Liver (tissue), 9 donors: ENCODE results near the gene NCAPH2. TPM values are rescaled to one million over a fixed set of nuclear protein-coding genes. Genes with fewer than 3 reads are reported as not detected.

Experiments
- DNase-seq: peaks from one replicate; pipeline ENCODE4 v3.0.0-alpha.2; 2017; ENCODE audit warnings: low spot score
- H3K27ac ChIP-seq, 2 donors: one replicate each; pipeline ENCODE4 v1.7.0; 2013; ENCODE audit warnings: inconsistent platforms in 2 of 2, low read length in 2 of 2, control low read depth in 1 of 2, low read depth in 1 of 2, mild to moderate bottlenecking in 1 of 2
- H3K27me3 ChIP-seq, 4 donors: one replicate each; pipeline versions ENCODE4 v1.6.1 to v1.7.0; 2013; ENCODE audit warnings: low read length in 3 of 4, inconsistent platforms in 1 of 4, mild to moderate bottlenecking in 1 of 4, moderate library complexity in 1 of 4; ENCODE audit not compliant: control insufficient read depth in 4 of 4, insufficient read depth in 4 of 4
- H3K36me3 ChIP-seq, 4 donors: one replicate each; pipeline versions ENCODE4 v1.6.1 to v1.7.0; 2013; ENCODE audit warnings: low read length in 3 of 4, mild to moderate bottlenecking in 3 of 4, low read depth in 1 of 4, moderate library complexity in 1 of 4; ENCODE audit not compliant: control insufficient read depth in 4 of 4, insufficient read depth in 3 of 4
- H3K4me1 ChIP-seq, 4 donors: one replicate each; pipeline versions ENCODE4 v1.6.1 to v1.7.0; 2013; ENCODE audit warnings: low read length in 3 of 4, mild to moderate bottlenecking in 3 of 4, moderate library complexity in 1 of 4; ENCODE audit not compliant: control insufficient read depth in 4 of 4, insufficient read depth in 4 of 4
- H3K4me3 ChIP-seq, 3 donors: one replicate each; pipeline versions ENCODE4 v1.6.1 to v1.7.0; 2013; ENCODE audit warnings: low read length in 3 of 3, control low read depth in 1 of 3, low read depth in 1 of 3, mild to moderate bottlenecking in 1 of 3
- H3K9ac ChIP-seq, 2 donors: one replicate each; pipeline ENCODE4 v1.7.0; 2013; ENCODE audit warnings: low read length in 2 of 2, mild to moderate bottlenecking in 2 of 2, moderate library complexity in 2 of 2, control low read depth in 1 of 2, low read depth in 1 of 2
- H3K9me3 ChIP-seq, 4 donors: one replicate each; pipeline versions ENCODE4 v1.6.1 to v1.7.0; 2013; ENCODE audit warnings: low read length in 3 of 4; ENCODE audit not compliant: control insufficient read depth in 4 of 4
- EGR1 ChIP-seq, 2 donors: IDR thresholded peaks; 2 replicates each; pipeline ENCODE4 v1.6.1; 2016 to 2018; ENCODE audit warnings: antibody characterized with exemption in 2 of 2, low read depth in 2 of 2
- FOXA1 ChIP-seq: IDR thresholded peaks from 2 replicates; pipeline ENCODE4 v1.6.1; 2016; ENCODE audit warnings: antibody characterized with exemption
- FOXA2 ChIP-seq: IDR thresholded peaks from 2 replicates; pipeline ENCODE4 v1.6.1; 2016; ENCODE audit warnings: antibody characterized with exemption
- GABPA ChIP-seq, 2 donors: IDR thresholded peaks in 1 of 2; conservative IDR thresholded peaks in 1 of 2; 2 replicates each; pipeline ENCODE4 v1.6.1; 2016; ENCODE audit warnings: antibody characterized with exemption in 2 of 2, mild to moderate bottlenecking in 1 of 2, moderate library complexity in 1 of 2
- HNF4A ChIP-seq, 2 donors: conservative IDR thresholded peaks; 2 replicates each; pipeline ENCODE4 v1.6.1; 2016; ENCODE audit warnings: antibody characterized with exemption in 2 of 2, mild to moderate bottlenecking in 2 of 2
- HNF4G ChIP-seq: IDR thresholded peaks from 2 replicates; pipeline ENCODE4 v1.6.1; 2016; ENCODE audit warnings: antibody characterized with exemption
- JUND ChIP-seq, 2 donors: IDR thresholded peaks; 2 replicates each; pipeline ENCODE4 v1.6.1; 2016; ENCODE audit warnings: antibody characterized with exemption in 2 of 2
- NR2F2 ChIP-seq: IDR thresholded peaks from 2 replicates; pipeline ENCODE4 v1.6.1; 2016; ENCODE audit warnings: antibody characterized with exemption
- RAD21 ChIP-seq, 2 donors: IDR thresholded peaks; 2 replicates each; pipeline ENCODE4 v1.6.1; 2016; ENCODE audit warnings: antibody characterized with exemption in 2 of 2, mild to moderate bottlenecking in 2 of 2
- RXRA ChIP-seq, 2 donors: IDR thresholded peaks; 2 replicates each; pipeline ENCODE4 v1.6.1; 2017 to 2018; ENCODE audit warnings: antibody characterized with exemption in 2 of 2, mild to moderate bottlenecking in 1 of 2
- SP1 ChIP-seq: IDR thresholded peaks from 2 replicates; pipeline ENCODE4 v1.6.1; 2018; ENCODE audit warnings: antibody characterized with exemption, mild to moderate bottlenecking
- TAF1 ChIP-seq: conservative IDR thresholded peaks from 2 replicates; pipeline ENCODE4 v1.6.1; 2016; ENCODE audit warnings: antibody characterized with exemption, mild to moderate bottlenecking
- YY1 ChIP-seq: IDR thresholded peaks from 2 replicates; pipeline ENCODE4 v1.6.1; 2016; ENCODE audit warnings: antibody characterized with exemption, mild to moderate bottlenecking
- WGBS: extraction: QIAGEN DNeasy Blood & Tissue Kit; methylation state at CpG from one replicate; pipeline ENCODE4 v1.1.7; 2013; 5-methylcytosine and 5-hydroxymethylcytosine counted together
- polyA plus RNA-seq, 2 donors: library from polyadenylated mRNA; stranded (reverse) in 1 of 2; unstranded in 1 of 2; fragments of 200-250 nt in 1 of 2; fragments of >200 nt in 1 of 2; fragmentation: Nextera tagmentation in 1 of 2; extraction: Ambion mirVana in 1 of 2; gene quantifications; one replicate each; pipeline versions ENCODE4 v1.2.1 to v1.2.3, GENCODE V29; 2013 to 2015
- total RNA-seq, 2 donors: library from RNA; depleted of rRNA; stranded (reverse); fragments of >200 nt; gene quantifications; one replicate each; pipeline ENCODE4 v1.2.3, GENCODE V29; 2014
- TF ChIP-seq, protein P1 (sequence below): IDR thresholded peaks from 2 replicates; pipeline ENCODE4 v1.6.1; 2016; ENCODE audit warnings: antibody characterized with exemption
- TF ChIP-seq, protein P2 (sequence below): fragments of 150-350 bp; IDR thresholded peaks from 2 replicates; pipeline ENCODE4 v1.5.1; 2017; ENCODE audit warnings: improper control_type of control experiment, low read depth, low read length; ENCODE audit not compliant: missing input control
- TF ChIP-seq, protein P3 (sequence below): IDR thresholded peaks from 2 replicates; pipeline ENCODE4 v1.6.1; 2016; ENCODE audit warnings: antibody characterized with exemption, mild to moderate bottlenecking
- donor health status: healthy.
- donor health status: healthy.
- donor health status: healthy.
- donor health status: healthy.
- donor health status: healthy.

Gene NCAPH2
- total and polyA plus RNA-seq, 4 donors: 12.0 to 30.8 (median 13.9) TPM

DNA sequence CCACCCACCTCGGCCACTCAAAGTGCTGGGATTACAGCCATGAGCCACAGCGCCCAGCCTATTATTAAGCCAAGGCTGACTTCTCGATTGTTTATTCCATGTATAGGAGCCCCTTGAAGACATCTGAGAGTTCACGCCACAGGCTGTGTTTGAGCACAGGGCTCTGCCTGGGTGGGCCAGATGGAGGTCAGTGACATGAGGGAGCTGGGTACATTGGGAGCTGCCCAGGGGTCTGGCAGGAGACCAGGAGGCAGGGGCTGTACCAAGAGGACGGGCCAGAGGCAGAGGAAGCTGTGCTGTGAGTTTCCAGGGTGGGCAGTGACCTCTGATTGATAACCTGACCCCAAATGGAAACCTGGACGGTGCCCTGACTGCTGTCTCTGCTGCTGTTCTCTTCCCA lies 5.9 kb upstream of the NCAPH2 start:
- H3K27me3 ChIP-seq: no peaks in the 10 kb centered on the region
- no peak overlapping the region for H3K4me3 ChIP-seq
- DNase-seq: no peak
- no peak for TF ChIP-seq EGR1 (IDR thresholded peaks at IDR 0.05; ENCODE audit: low read depth in 2 of 2)
- TF ChIP-seq, protein P1, sequence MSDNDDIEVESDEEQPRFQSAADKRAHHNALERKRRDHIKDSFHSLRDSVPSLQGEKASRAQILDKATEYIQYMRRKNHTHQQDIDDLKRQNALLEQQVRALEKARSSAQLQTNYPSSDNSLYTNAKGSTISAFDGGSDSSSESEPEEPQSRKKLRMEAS: no peak
- TF ChIP-seq FOXA1: no peak
- TF ChIP-seq YY1: no peak
- TF ChIP-seq, protein P2, sequence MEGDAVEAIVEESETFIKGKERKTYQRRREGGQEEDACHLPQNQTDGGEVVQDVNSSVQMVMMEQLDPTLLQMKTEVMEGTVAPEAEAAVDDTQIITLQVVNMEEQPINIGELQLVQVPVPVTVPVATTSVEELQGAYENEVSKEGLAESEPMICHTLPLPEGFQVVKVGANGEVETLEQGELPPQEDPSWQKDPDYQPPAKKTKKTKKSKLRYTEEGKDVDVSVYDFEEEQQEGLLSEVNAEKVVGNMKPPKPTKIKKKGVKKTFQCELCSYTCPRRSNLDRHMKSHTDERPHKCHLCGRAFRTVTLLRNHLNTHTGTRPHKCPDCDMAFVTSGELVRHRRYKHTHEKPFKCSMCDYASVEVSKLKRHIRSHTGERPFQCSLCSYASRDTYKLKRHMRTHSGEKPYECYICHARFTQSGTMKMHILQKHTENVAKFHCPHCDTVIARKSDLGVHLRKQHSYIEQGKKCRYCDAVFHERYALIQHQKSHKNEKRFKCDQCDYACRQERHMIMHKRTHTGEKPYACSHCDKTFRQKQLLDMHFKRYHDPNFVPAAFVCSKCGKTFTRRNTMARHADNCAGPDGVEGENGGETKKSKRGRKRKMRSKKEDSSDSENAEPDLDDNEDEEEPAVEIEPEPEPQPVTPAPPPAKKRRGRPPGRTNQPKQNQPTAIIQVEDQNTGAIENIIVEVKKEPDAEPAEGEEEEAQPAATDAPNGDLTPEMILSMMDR: no peak
- TF ChIP-seq RXRA (IDR thresholded peaks at IDR 0.05): no peak
- no peak for TF ChIP-seq TAF1
- TF ChIP-seq FOXA2: no peak
- TF ChIP-seq HNF4A (conservative IDR thresholded peaks at IDR 0.05): no peak
- no peak for TF ChIP-seq GABPA (IDR thresholded peaks at IDR 0.05 in 1 of 2, conservative IDR thresholded peaks at IDR 0.05 in 1 of 2)
- no peak overlapping the region for H3K9ac ChIP-seq
- no peaks in the 10 kb centered on the region for H3K9me3 ChIP-seq
- 85% methylated on average over 6 of the region's 6 CpGs for WGBS
- H3K36me3 ChIP-seq: peaks cover 0 to 21% (median 7%) of the 10 kb centered on the region in 4 donors
- peaks cover 5 to 26% (median 24%) of the 10 kb centered on the region in 4 donors for H3K4me1 ChIP-seq
- no peak overlapping the region for H3K27ac ChIP-seq

DNA sequence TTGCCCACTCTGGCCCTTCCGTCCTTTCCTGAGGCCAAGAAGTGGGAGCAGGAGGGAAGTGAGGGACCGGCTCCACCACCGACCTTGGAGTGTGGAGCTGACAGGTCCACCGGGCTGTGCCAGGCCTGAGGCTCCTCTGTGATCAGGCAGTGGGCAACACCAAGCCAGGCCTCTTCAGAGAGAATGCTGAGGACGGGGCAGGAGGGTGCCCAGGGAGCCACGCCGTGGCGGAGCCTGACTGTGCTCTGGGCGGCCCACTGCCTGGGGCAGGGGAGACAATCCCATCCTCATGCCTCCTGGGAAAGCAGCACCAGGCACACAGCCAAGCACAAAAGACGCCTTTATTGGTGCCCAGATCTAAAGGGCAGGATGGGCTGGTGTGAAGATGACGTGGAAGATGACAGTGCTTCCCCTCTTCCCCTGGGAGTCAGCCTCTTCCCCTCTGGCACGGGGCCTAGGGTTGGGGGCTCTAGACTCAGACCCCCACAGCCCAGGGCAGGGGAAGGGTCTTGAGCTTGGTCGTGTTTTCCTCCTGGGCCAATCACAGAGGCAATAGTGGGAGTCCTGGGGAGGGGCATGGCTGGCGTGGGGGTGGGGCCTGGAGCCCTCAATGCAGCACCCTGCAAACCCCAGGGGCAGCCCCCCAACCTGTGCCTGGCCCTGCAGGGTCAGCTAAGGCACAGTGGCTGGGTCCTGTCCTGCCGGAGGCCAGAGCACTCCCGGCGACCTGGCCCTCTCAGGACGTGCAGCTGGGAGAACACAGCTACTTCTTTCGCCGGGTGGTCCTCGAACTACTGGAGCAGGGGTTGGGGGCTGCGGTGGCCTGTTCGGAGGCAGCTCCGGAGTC lies 5.2 kb upstream of the NCAPH2 start:
- no peaks in the 10 kb centered on the region for H3K27me3 ChIP-seq
- H3K4me1 ChIP-seq: peaks cover 5 to 24% (median 22%) of the 10 kb centered on the region in 4 donors
- TF ChIP-seq, protein P3, sequence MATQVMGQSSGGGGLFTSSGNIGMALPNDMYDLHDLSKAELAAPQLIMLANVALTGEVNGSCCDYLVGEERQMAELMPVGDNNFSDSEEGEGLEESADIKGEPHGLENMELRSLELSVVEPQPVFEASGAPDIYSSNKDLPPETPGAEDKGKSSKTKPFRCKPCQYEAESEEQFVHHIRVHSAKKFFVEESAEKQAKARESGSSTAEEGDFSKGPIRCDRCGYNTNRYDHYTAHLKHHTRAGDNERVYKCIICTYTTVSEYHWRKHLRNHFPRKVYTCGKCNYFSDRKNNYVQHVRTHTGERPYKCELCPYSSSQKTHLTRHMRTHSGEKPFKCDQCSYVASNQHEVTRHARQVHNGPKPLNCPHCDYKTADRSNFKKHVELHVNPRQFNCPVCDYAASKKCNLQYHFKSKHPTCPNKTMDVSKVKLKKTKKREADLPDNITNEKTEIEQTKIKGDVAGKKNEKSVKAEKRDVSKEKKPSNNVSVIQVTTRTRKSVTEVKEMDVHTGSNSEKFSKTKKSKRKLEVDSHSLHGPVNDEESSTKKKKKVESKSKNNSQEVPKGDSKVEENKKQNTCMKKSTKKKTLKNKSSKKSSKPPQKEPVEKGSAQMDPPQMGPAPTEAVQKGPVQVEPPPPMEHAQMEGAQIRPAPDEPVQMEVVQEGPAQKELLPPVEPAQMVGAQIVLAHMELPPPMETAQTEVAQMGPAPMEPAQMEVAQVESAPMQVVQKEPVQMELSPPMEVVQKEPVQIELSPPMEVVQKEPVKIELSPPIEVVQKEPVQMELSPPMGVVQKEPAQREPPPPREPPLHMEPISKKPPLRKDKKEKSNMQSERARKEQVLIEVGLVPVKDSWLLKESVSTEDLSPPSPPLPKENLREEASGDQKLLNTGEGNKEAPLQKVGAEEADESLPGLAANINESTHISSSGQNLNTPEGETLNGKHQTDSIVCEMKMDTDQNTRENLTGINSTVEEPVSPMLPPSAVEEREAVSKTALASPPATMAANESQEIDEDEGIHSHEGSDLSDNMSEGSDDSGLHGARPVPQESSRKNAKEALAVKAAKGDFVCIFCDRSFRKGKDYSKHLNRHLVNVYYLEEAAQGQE: no peak
- TF ChIP-seq FOXA2: no peak
- TF ChIP-seq EGR1 (IDR thresholded peaks at IDR 0.05; ENCODE audit: low read depth in 2 of 2): no peak
- no peak for TF ChIP-seq YY1
- no peak for TF ChIP-seq GABPA (IDR thresholded peaks at IDR 0.05 in 1 of 2, conservative IDR thresholded peaks at IDR 0.05 in 1 of 2)
- no peak for TF ChIP-seq RXRA (IDR thresholded peaks at IDR 0.05)
- TF ChIP-seq HNF4G: no peak
- TF ChIP-seq RAD21 (IDR thresholded peaks at IDR 0.05): no peak
- TF ChIP-seq, protein P2: no peak
- TF ChIP-seq SP1: no peak
- TF ChIP-seq, protein P1: no peak
- no peak for TF ChIP-seq NR2F2
- no peak for TF ChIP-seq JUND (IDR thresholded peaks at IDR 0.05)
- no peak for TF ChIP-seq FOXA1
- WGBS: 92% methylated on average over 24 of the region's 24 CpGs
- no peaks in the 10 kb centered on the region for H3K9me3 ChIP-seq
- peaks cover 0 to 21% (median 7%) of the 10 kb centered on the region in 4 donors for H3K36me3 ChIP-seq
- no peak overlapping the region for H3K27ac ChIP-seq
- no peak overlapping the region for H3K4me3 ChIP-seq
- no peak for DNase-seq
- H3K9ac ChIP-seq: no peak overlapping the region
